Ramos (cell line): Measurements from ENCODE around the gene PIK3CD.

Experiments
- in situ Hi-C: fragments of 300-500 bp; cut with MboI; formaldehyde crosslinking; loops from one replicate; pipeline ENCODE4 v1.14.3; 2022; ENCODE audit warnings: low sequenced_read_pairs; ENCODE audit not compliant: unreplicated experiment

Gene PIK3CD

DNA sequence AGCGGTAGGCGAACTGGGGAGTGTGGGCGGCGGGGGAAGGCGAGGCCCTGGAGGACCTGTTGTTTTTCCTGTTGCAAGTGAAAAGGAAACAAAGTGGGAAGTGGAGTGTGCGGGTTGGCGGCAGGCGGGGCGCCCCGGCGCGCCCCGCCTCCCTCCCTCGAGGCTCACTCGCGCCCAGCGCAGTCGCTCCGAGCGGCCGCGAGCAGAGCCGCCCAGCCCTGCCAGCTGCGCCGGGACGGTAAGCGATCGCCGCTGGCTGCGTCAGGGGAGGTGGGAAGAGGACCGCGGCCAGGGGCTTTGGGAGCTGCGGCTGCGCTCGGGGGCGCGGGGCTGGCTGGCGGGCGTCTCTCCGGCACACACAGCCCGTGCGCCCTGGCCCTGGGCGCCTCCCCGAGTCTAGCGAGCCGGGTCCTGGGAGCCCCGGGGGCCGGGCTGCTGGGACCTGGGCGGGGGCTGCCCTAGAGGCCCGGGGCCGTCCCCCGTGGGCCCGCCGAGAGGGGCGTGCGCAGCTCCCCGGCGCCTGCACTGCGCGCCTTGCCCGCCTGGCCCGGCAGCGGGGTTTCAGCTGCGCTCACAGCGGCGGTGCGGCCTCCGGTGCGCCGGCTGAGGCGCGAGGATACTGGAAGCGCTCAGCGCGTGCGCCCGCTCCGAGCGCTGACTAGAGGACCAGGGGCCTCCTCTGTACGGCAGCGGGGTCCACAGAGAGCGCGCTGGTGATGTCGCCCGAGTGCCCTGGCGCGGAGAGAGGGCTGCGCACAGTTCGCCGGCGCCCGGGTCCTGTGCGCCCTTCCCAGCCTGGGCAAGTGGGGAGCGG lies at the start of gene PIK3CD:
TSS of gene PIK3CD (plus strand) at position 167 of the 814 bp plus-strand sequence. CDS start 58,725 bp downstream, outside the sequence.
- in situ Hi-C loops = loop anchor here (5.0 kb wide), 1 partner anchor 36 kb away; no protein-coding TSS in a partner anchor

DNA sequence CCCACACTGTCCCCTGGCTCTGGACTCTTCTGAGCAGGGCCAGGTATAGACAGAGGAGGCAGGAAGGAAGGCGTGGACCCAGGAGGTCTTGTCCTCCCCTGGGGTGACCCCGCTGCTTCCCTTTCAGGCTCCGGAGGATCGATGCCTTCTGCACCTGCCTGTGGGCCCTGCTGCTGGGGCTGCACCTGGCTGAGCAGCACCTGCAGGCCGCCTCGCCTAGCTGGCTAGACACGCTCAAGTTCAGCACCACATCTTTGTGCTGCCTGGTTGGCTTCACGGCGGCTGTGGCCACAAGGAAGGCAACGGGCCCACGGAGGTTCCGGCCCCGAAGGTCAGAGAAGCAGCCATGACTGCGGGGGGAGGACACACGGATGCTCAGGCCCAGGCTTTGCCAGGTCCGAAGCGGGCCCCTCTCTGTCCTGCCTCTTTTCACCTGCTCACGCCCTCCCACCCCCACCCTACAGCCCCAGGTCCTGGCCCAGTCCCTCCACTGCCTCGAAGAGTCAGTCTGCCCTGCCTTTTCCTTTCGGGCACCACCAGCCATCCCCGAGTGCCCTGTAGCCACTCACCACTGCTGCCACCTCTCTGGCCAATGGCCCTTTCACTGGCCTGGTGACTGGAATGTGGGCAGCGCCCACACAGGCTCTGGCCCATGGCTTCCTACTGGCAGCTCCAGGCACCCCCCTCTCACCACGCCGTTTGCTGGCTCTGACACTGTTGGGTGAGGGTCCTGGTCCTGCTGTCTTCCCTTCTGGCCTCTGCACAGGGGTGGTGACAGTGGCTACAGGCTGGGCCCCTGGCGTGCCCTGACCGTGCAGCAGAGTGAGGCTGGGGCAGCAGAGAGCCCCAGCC lies 49.4 kb upstream of the PIK3CD start:
- in situ Hi-C loops = no loop called here

GRCh38 chr1:9602794-9603167 lies 48.8 kb upstream of the PIK3CD start:
- in situ Hi-C loops = no loop called here

DNA sequence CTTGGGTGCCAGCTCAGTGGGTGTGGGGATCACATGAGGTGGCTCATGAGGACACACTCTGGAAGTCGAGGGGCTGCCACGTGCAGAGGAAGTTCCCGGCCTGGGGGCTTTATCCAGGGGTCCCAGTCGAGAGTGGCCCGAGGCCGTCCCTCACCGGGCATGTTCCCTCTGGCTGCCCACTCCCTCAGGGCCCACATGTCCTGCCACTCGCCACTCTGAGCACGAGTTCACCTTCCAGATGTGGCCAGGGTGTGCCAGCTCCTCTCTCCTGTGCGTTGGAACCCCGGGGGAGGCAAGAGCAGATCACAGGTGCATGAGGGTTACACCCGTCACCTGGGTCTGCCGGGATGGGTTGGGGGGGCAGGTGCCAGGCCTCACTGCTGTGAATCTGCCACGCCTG lies 48.2 kb upstream of the PIK3CD start:
- in situ Hi-C loops = no loop called here

- in situ Hi-C loops = no loop called here
Observed at GRCh38 chr1:9603766-9604753, 47.5 kb upstream of the PIK3CD start.

- in situ Hi-C loops = no loop called here
Observed at GRCh38 chr1:9604836-9605235, 46.7 kb upstream of the PIK3CD start.

DNA sequence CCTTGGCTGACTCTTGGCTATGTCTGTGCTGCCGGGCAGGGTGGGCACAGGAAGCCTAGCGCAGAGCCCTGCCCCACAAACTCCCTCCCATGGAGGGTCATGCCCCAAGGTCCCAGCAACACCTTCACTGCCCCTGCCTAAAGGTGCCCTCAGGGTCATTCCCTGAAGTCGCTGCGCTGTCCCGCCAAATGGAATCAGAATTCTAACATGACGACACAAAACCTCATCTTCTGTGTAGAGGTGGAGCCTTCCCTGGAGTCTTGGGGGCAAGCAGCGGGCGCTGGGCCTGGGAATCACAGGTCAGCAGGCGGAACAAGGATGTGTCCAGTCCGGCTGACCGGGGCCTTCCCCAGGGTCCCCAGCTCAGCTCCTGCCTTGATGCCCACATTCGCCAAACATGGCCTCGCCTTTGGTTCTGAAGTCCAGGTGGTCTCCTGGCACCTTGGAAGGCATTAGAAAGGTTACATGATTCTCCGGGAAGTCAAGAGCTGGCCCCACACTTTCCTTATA lies 45.5 kb upstream of the PIK3CD start:
- in situ Hi-C loops = no loop called here

DNA sequence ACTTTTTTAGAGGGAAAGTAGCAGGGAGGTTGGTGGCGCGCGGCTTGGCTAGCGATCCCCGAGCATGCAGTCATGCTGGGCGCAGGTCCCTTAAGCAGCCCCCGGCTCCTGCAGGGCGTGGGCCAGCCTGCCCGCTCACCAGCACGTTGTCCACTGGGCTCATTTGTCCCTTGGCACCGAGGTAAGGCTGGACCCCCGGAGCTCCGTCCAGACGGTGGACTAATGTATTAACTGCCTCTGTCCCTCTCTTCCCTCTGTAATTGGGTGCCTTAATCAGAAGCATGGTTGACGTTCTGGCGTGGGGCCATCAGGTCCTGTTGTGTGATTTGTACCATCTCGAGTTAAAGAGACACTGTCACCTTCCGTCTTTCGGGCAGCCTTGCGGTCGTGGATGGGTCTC lies 45.1 kb upstream of the PIK3CD start:
- in situ Hi-C loops = no loop called here

DNA sequence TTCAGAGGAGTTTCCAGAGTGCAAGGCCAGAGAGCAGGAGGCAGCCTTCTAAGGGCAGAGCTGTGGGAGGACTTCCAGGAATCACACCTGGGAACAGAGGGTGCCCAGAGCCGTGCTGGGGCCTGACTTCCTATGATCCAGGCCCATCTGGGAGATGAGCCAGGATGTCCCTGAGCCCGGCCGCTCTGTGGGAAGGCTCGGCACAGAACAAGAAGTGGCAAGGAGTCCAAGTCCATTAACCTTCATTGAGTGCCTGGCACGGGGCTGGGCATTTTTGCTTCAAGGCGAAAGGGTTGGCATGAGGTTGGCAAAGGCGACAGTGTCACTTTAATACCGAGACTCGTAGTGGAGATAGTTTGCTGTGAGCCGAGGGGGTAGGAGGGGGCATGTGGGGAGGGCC lies 44.6 kb upstream of the PIK3CD start:
- in situ Hi-C loops = no loop called here

- in situ Hi-C loops = no loop called here
Observed at GRCh38 chr1:9607352-9607751, 44.2 kb upstream of the PIK3CD start.

DNA sequence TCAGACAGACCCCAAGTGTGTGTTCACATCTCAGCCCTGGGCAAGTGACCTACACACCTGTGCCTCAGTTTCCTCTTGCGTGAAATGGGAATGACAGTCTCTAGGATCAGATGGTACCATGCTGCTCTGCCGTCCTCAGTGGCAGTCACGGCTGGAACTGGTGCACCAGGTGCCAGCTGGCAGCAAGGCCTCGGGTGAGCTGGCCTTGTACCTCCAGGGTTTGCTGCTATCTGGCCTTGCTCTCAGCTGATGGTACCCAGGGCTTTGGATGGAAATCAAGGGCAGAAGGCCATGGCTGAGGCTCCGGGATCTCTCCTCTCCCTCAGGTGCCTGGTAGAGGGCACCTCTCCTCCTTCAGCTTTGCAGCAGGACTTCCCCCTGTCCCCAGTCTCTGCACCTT lies 41.5 kb upstream of the PIK3CD start:
- in situ Hi-C loops = no loop called here

- in situ Hi-C loops = no loop called here
Observed at GRCh38 chr1:9610548-9610947, 41.0 kb upstream of the PIK3CD start.

DNA sequence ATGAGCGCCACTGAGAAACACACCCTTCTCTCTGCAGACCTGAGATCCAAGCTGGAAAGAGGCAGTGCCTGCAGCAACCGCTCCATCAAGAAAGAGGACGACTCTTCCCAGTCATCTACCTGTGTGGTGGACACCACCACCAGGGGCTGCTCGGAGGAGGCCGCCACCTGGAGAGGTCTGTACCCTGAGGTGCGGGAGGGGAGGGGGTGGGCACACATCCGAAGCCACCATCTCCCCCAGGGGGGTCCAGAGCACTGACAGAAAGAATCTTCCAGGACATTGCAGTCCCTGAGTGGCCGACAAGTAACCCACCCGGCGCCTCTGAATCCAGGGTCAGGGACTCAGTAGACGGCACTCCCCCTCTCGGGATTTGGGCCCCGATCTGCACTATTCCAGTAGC lies 39.8 kb upstream of the PIK3CD start:
- in situ Hi-C loops = no loop called here

GRCh38 chr1:9612162-9612845 lies 39.2 kb upstream of the PIK3CD start:
- in situ Hi-C loops = no loop called here

DNA sequence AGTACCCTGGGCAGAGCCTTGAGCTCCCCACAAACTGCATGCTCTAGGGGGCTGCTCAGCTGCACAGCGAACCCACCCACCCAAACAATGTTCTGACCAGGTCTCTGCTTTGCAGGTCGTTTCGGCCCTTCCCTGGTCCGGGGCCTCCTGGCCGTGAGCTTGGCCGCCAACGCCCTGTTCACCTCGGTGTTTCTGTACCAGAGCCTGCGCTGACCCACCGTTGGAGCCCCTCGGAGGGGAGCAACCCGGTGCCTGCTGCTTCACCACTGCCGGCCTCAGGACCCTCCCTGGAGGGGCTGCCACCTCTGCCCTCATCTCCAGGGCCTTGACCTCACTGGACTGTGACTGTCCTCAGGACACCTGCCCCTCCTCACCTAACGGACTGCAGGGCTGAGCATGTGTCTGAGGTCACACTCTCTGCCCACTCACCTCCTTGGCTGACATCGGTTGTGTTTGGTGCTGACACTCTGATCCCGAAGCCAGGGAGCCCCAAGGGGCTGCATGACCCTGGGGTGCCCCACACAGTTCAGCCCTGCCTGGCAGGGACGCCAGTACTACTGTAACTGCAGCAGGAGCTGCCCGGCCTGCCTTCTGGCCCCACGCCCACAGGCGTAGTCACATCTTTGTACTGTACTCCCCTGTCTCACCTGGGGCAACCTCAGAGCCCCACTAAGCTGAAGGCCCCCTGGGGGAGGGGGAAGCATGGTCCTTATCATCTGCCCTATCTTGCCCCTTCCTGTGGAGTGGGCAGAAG lies 38.5 kb upstream of the PIK3CD start:
- in situ Hi-C loops = no loop called here

- in situ Hi-C loops = no loop called here
Observed at GRCh38 chr1:9613625-9614299, 37.8 kb upstream of the PIK3CD start.

- in situ Hi-C loops = no loop called here
Observed at GRCh38 chr1:9615316-9616063, 36.0 kb upstream of the PIK3CD start.
